GM21825 (cell line): ENCODE data around the gene GADD45A.

Source experiments
- ATAC-seq: cut with Tn5 transposase; IDR thresholded peaks from one replicate; pipeline ENCODE4 v1.9.1; 2021; ENCODE audit warnings: mild to moderate bottlenecking, moderate library complexity; ENCODE audit not compliant: unreplicated experiment

Gene GADD45A

DNA sequence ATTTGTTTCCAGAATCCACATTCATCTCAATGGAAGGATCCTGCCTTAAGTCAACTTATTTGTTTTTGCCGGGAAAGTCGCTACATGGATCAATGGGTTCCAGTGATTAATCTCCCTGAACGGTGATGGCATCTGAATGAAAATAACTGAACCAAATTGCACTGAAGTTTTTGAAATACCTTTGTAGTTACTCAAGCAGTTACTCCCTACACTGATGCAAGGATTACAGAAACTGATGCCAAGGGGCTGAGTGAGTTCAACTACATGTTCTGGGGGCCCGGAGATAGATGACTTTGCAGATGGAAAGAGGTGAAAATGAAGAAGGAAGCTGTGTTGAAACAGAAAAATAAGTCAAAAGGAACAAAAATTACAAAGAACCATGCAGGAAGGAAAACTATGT lies 2.6 kb downstream of the GADD45A start:
- no peak for ATAC-seq

- no peak for ATAC-seq
These were observed 3.7 kb downstream of the GADD45A start for GRCh38 chr1:67688526-67689219.

DNA sequence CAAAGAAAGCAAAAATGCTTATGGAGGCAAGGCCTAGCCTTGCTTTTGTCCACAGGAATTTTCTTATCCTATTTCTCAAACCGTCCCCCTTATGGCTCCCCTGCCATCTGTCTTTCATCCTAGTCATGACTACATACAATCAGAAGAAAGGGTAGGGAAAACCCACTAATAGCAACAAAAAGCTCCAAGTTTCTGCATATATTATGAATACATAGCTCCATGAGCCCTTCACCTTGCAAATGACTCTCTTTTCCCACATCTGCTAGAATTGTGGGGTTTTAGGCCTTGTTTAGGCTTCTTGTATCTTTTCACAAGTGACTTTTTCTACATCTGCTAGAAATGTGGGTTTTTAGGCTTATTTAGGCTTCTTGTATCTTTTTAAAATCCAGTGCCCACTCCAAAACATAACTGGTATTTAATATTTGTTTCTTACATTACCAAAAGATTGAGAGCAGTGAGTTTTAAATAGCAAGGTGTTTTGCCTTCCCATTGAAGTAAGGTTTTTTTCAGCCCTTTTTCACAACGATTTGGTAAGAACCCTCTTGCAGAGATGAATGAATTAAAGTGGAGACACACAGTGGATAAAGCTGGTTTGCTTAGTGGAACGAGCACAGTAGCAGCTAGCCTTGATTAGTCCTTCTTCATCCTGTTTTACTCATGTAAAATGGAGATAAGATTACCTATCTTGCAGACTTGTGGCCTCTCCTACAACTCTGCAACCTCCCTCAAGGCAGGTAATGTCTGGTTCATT lies 4.4 kb downstream of the GADD45A start:
- no peak for ATAC-seq

DNA sequence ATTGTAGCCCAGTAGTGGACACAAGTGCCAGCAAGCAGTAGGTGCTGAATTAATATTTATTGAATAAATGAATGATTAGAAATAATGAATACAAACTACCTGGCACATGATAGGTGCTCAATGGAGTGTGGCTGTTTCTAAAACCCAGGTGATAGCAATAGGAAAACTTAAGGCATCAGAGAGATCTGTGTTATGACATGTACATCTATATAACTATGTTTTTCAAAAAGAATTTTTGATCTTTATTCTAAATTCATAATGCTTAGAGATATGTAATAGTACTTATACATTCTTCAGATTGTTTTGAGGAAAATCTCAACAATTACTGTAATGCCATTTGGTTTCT lies 5.0 kb downstream of the GADD45A start:
- no peak for ATAC-seq

- ATAC-seq, result no peak
These were observed 5.4 kb downstream of the GADD45A start for GRCh38 chr1:67690411-67690810.

DNA sequence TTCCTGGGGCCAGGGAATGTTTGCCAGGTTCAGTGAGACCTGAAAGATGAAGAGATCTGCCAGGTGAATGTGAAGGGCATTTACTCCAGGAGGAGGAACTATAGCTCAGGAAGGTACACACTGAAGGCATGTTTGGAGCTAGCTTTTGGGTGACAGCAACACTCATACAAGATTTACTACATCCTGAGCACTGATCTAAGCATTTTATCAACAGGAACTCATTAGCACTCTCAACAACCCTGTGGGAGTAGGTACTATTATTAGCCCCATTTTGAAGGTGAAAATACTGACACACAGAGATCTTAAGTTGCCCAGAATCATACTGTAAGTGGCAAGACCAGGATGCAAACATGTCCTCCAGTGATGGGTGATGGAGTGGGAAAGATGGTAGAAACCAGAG lies 6.7 kb downstream of the GADD45A start:
- no peak for ATAC-seq

DNA sequence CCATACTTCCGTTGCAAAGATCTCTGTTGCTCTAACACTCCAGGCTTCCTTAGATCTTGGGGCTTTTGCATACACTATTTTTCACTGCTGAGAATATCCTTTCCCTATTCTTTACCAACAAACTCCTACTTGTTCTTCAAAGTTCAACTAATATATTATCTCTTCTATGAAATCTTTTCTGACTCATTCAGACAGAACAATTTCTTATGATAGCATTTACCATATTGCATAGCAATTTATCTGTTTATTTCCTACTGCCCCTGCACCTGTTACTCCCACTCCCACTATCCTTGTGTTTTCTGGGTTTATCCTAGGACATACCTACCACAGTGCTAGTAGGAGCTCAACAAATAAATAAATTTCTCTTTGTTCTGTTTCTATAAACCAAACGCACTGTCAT lies 11.0 kb downstream of the GADD45A start:
- no peak for ATAC-seq

GRCh38 chr1:67696708-67697107 lies 11.7 kb downstream of the GADD45A start:
- ATAC-seq, result no peak

GRCh38 chr1:67700220-67700619 lies 15.2 kb downstream of the GADD45A start:
- no peak for ATAC-seq

DNA sequence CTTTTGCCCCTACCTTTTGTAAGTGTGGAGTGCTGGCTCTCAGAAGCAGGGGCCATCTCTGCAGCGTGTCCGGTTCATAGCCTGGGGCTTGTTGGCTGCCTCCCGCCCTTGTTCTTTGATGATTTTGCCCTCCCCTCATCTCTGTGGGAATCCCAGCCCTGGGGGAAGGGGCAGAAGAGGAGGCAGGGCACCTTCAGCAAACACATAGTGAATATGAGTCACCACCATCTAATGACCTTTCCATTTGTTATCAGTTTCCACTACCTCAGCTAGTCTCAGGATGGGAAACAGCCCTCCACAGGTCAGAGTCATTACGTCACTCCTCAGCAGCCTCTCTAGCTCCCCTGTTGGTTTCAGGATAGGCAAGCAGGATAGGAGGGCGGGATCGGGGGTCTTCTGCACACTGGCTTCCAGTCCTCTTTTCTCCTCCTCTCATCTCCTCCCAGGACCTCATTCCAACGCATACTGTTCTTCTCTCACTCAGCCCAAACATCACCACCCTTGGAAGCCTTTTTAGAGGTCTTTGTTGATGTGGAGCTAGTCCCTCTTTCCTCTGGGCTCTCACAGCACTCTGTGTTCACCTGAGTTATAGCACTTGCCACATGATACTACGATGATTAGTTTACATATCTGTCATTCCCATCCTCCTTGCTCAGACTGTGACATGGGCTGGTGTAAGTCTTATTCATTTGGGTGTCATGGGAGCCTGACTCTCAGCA lies 15.8 kb downstream of the GADD45A start:
- no peak for ATAC-seq

DNA sequence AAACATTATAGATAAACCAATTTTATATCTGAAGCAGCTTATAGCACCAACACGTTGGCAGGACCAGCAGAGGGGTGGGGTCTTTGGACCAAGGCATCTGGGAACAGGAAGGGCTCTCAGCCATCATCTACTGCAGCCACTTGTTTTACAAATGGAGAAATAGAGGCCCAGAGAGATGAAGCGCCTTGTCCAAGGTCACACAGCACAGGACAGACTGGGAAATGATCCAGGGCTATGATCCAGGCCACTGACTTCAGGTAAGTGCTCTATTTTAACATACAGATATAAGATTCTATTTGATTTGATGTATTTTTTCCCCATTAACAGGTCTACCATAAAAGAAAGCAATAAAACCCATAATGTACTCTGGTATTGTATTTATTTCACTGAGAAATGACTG lies 16.9 kb downstream of the GADD45A start:
- no peak for ATAC-seq

DNA sequence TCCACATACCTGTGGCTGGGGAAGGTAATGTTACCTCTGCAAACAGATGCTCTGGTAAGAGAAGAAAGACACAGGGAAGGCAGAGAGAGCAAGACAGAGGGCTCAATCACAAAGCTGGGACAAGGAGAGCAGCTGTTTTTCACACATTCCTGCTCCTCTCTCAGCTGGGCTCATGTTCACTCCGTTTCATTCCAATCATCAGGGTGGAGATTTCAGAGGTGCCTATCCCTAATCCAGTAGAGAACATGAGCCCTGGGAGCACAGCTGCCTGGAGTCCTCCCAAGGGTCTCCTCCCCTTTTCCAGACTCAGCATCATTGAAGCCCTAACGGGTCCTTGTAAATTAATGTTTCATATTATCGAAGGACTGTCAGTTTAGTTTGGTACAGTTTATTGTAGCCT lies 19.4 kb downstream of the GADD45A start:
- ATAC-seq, result no peak

DNA sequence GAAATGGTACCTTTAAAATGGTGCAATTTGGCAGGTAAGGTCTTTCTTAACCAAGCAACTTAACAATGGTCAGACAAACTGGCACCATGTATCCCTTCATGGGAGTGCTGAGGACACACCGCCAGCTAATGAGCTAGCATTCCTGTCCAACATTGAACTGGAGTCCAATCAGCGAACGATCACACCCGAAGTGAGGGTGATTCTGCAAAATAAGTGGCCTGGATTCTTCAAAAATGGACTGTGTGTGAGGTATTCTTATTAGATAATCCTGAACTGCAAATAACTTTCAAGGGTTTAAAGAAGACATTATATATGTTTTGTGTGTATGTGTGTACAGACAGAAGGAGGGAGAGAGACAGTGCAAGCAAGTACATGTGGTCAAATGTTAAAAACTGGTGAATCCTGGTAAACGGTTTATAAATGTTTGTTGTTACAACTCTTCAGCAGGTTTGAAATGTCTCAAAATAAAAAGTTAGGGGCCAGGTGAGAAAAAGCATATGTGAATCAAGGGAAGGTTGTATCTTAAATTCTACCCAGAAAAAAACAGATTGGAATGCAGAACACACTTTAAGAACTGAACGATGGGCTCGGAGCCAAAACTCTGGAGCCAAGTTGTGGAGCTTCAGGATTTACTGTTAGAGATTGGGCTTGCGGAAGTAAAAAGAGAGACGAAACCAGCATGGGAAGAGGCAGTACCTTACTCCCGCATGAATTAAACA lies 20.9 kb downstream of the GADD45A start:
- no peak for ATAC-seq

GRCh38 chr1:67708606-67709005 lies 23.6 kb downstream of the GADD45A start:
- no peak for ATAC-seq

GRCh38 chr1:67710417-67710816 lies 25.4 kb downstream of the GADD45A start:
- no peak for ATAC-seq

DNA sequence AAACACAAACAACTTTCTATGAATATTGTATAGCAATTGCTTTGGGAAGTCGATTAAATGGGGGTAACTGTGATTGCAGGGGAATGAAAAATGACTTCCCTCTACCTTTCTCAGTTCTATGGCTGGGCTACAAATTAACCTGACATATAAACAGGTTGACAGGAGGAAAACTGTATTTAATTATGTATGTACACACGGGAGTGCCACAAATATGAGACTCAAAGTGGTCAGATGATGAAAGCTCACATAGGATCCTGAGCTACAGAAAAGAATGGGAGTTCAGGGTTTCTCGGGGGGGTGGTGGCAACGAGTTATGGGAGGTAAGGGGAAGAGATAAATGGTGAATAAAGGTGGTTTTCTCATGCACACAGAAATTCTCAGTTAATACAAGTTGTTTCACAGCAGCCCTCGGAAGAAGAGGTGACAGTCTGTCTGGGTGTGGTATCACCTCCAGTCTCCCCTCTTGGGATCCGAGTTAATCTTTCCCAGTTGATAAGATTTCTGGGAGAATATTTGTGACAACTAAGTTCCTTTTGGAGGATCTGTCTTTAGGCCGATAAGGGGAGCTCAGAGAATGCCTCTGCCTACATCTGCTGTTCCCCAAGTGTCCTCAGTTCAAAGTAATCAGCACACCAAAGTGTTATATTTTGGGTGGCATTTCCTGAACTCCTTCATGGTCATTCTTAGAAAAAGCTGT lies 26.3 kb downstream of the GADD45A start:
- no peak for ATAC-seq

DNA sequence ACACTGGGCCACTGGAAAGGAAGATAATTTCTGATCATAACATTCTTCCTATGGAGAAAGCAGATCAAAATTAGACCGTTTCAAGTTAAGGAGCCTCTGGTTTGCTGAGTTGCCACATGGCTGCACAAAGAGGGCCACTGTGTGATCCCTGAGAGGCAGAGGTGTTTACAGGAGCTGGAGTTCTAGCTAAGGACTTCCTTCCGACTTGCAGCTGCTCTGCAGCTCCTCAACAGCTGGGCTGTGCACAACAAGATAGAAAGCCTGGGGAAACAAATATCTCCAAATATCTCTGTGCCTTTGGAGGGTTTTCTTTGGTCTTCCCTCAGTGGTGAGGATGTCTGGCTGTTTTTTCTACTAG lies 26.8 kb downstream of the GADD45A start:
- ATAC-seq, result no peak

DNA sequence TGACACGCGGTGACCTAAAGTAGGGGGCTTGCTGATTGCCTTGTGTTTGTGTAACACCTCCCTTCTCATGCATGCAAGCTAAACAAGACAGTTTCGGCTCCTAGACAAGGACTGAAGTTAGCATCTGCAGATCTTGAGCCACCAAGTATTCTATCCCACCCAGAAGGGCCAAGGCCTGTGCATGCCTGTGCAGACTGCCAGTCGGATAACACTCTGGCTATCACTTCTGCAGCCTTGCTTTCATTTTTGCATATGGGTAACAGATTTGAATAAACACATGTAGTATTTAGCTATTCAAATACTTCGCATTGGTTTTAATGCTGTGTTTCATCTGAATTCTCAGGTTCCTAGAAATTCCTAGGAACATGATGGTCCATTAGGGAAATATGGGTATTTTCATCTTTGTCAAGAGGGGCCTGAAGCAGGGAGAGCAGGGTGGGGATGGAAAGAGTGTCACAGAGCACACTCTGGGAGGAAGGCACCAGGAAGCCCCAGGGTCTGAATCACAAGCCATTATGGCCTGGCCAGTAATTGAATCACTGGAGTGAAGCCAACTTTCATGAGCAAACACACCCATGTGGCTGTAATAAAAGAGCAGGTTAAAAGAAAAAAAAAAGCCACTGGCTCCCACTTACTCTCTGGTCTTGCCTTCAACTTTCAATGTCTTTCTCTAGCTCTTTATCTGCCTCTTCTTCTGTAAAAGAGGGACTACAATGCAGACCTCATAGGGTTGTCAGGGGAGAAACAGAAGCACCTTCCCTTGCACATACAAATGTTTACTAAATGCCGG lies 28.3 kb downstream of the GADD45A start:
- ATAC-seq, result no peak

DNA sequence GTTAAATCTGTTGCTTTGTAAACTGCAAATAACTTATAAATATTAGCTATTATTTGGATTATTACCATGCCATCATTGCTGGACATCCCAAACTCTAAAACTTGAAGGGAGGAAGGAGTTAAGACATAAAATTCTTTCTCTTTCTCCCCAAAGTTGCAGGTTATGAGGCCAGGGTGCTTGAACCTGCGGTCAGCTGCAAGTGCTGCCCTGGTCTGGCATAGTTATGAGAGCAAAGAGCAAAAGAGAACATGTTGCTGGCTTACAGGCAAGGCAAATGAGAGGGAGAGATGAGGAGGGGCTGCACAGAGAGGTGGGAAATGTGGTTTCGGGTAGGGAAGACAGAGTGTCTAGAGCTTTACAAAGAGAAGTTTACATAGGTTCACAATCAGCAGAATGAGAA lies 30.8 kb downstream of the GADD45A start:
- ATAC-seq, result no peak

GRCh38 chr1:67716800-67717199 lies 31.8 kb downstream of the GADD45A start:
- ATAC-seq, result no peak
